Measurements from ENCODE around the gene DAGLA.

Gene DAGLA

GRCh38 chr11:61690706-61691379 lies 10.7 kb downstream of the DAGLA start:
- no peak for DNase-seq (ENCODE audit: low spot score)

GRCh38 chr11:61691380-61692156 lies 11.4 kb downstream of the DAGLA start:
- no peak for DNase-seq (ENCODE audit: low spot score)

- no peak for DNase-seq (ENCODE audit: low spot score)
These were observed 13.9 kb downstream of the DAGLA start for GRCh38 chr11:61693922-61694601.

- DNase-seq (ENCODE audit: low spot score): no peak
These were observed 14.4 kb downstream of the DAGLA start for GRCh38 chr11:61694602-61694939.

GRCh38 chr11:61694946-61695706 lies 14.9 kb downstream of the DAGLA start:
- DNase-seq (ENCODE audit: low spot score): peak; percentile 59

GRCh38 chr11:61695917-61696316 lies 15.7 kb downstream of the DAGLA start:
- no peak for DNase-seq (ENCODE audit: low spot score)

- no peak for DNase-seq (ENCODE audit: low spot score)
These were observed 16.4 kb downstream of the DAGLA start for GRCh38 chr11:61696602-61697001.

GRCh38 chr11:61697078-61697502 lies 16.9 kb downstream of the DAGLA start:
- no peak for DNase-seq (ENCODE audit: low spot score)

- no peak for DNase-seq (ENCODE audit: low spot score)
These were observed 17.6 kb downstream of the DAGLA start for GRCh38 chr11:61697764-61698163.

GRCh38 chr11:61698173-61698948 lies 18.2 kb downstream of the DAGLA start:
- DNase-seq (ENCODE audit: low spot score): no peak

- peak; percentile 62 for DNase-seq (ENCODE audit: low spot score)
These were observed 19.6 kb downstream of the DAGLA start for GRCh38 chr11:61699737-61700160.

GRCh38 chr11:61700212-61700611 lies 20.0 kb downstream of the DAGLA start:
- DNase-seq (ENCODE audit: low spot score): no peak

GRCh38 chr11:61700720-61701119 lies 20.5 kb downstream of the DAGLA start:
- DNase-seq (ENCODE audit: low spot score): no peak

- no peak for DNase-seq (ENCODE audit: low spot score)
These were observed 21.2 kb downstream of the DAGLA start for GRCh38 chr11:61701242-61701886.

- DNase-seq (ENCODE audit: low spot score): no peak
These were observed 22.6 kb downstream of the DAGLA start for GRCh38 chr11:61702701-61703312.

- no peak for DNase-seq (ENCODE audit: low spot score)
These were observed 24.6 kb downstream of the DAGLA start for GRCh38 chr11:61704838-61705237.

GRCh38 chr11:61706452-61707400 lies 26.5 kb downstream of the DAGLA start:
- DNase-seq (ENCODE audit: low spot score): no peak

GRCh38 chr11:61707574-61707973 lies 27.4 kb downstream of the DAGLA start:
- no peak for DNase-seq (ENCODE audit: low spot score)

GRCh38 chr11:61709110-61709509 lies 28.9 kb downstream of the DAGLA start:
- no peak for DNase-seq (ENCODE audit: low spot score)

Data from globus pallidus (tissue), 1 donor.